ENCODE data around the gene KRT86.

DNA sequence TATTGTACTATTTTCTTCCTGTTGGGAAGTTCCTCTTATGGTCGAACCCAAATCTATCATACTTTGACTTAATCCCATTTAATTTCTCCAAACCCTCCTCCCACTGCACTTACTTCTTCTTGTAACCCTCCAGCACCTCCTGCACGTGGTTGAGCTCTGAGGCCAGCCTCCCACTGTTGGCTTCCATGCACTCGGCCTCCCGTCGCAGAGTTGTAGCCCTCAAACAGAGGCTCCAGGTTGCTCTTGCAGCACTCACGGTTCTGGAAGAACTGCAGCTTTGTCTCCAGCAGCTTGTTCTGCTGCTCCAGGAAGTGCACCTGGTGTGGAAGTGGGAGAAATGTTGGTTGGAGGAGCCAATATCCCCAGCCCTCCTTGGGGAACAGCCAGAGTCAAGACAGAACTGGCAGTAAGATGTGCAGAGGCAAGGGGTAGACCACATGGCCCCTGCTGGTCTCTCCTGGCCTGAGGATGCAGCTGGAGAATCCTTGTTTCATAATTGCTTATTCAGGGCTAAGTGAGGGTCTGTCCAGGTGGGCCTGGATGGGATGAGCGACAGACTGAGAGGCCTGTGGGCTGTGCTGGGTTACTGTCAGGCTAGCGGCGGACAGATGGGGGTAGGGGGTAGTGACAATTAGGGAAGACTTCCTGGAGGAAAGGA, 18.4 kb upstream of the KRT86 start:
- TF ChIP-seq CTCF (IDR thresholded peaks at IDR 0.05), result no peak
- no peak for TF ChIP-seq POLR2A (IDR thresholded peaks at IDR 0.05)
- TF ChIP-seq EP300 (IDR thresholded peaks at IDR 0.05), result no peak
- no peak for TF ChIP-seq POLR2AphosphoS5 (IDR thresholded peaks at IDR 0.05)
